ENCODE data around the gene C2orf92.
A peak's percentile ranks its signal among the peaks of the same experiment; 100 is the strongest.

C2orf92 gene

DNA sequence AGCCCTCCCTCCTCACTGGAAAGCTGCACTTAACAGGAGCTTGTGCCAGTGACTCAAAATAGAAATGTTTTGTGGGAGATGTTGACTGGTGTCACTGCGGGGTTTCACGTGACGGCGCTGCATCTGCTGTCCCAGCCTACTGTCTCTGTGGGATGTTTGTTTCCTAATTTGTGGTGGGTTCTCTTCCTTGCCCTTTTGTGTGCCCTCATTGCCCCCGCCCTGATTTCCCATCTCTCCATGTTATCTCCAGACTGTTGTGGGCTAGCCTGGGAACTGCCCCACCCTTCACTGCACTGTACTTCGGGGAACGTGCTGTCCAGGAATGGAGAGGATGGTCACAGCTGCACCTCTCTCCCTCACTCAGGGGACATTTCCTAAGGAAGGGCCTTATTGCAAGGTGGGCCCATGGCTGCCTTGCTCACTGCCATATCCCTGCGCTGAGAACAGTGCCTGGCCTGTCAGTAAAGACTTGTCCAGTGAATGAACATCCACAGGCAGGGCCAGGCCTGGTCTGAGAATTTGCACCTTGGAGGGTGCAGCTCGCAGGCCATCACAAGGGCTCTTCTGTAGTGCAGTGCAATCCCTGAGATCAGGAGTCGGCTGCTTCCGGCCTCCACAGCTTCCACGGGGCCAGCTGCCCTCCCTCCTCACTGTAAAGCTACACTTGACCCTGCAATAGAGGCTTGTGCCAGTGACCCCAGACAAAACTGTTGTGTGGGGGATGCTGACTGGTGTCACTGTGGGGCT, 61.9 kb downstream of the C2orf92 start:
- DNase-seq = no peak

- DNase-seq = no peak
Observed at GRCh38 chr2:97732436-97733340, 63.2 kb downstream of the C2orf92 start.

- DNase-seq = no peak
Observed at GRCh38 chr2:97733341-97734035, 64.0 kb downstream of the C2orf92 start.

GRCh38 chr2:97734061-97735051, 64.8 kb downstream of the C2orf92 start:
- no peak for DNase-seq

GRCh38 chr2:97735161-97735561, 65.6 kb downstream of the C2orf92 start:
- no peak for DNase-seq

GRCh38 chr2:97736185-97736584, 66.7 kb downstream of the C2orf92 start:
- no peak for DNase-seq

DNA sequence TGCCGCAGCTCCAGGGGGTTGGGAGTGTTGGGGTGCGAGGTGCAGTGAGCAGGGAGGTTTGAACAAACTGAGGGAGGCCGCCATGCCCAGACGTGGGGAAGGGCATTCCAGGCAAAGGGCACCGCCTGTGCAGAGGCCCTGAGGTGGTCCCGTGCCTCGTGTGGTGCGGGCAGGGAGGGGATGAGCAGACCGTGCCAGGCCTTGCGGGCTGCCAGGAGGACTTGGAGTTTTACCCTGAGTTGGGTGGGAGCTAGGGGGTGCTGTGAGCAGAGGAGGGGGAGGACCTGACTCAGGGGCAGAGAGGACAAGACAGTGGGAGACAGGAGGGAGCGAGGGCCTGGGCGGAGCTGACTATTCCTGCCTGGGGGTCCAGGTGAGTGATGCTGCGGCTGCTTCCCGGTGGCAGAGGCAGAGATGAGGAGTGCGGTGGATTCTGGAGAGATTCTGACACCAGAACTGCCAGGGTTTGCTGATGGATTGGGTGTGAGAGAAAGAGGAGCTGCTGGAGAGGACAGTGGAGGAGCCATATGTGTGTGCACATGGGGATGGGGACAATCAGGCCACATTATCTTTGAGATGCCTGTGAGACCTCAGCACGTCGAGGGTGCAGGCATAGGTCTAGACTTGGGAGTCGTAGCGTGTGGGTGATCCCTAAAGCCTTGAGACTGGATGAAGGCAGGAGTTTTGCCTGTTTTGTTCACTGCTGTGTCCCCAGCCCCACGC, 67.3 kb downstream of the C2orf92 start:
- DNase-seq = no peak

DNA sequence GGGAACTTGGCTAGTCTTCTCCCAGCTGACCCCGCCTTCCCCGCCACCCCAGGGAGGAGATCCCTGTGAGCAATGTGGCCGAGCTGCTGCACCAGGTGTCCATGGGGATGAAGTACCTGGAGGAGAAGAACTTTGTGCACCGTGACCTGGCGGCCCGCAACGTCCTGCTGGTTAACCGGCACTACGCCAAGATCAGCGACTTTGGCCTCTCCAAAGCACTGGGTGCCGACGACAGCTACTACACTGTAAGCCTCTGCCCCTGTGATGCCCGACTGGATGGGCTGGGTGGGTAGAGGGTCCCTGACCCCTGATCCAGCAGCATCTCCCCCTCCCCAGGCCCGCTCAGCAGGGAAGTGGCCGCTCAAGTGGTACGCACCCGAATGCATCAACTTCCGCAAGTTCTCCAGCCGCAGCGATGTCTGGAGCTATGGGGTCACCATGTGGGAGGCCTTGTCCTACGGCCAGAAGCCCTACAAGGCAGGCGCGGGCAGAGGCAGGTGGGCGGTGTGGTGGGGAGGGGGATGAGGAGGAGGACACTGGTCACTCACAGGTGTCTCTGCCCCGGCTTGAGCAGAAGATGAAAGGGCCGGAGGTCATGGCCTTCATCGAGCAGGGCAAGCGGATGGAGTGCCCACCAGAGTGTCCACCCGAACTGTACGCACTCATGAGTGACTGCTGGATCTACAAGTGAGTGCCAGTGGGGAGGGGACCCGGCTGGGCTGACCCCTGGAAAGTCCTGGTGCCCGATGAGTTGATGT, 68.1 kb downstream of the C2orf92 start:
- no peak for DNase-seq

GRCh38 chr2:97738179-97739019, 68.9 kb downstream of the C2orf92 start:
- no peak for DNase-seq

DNA sequence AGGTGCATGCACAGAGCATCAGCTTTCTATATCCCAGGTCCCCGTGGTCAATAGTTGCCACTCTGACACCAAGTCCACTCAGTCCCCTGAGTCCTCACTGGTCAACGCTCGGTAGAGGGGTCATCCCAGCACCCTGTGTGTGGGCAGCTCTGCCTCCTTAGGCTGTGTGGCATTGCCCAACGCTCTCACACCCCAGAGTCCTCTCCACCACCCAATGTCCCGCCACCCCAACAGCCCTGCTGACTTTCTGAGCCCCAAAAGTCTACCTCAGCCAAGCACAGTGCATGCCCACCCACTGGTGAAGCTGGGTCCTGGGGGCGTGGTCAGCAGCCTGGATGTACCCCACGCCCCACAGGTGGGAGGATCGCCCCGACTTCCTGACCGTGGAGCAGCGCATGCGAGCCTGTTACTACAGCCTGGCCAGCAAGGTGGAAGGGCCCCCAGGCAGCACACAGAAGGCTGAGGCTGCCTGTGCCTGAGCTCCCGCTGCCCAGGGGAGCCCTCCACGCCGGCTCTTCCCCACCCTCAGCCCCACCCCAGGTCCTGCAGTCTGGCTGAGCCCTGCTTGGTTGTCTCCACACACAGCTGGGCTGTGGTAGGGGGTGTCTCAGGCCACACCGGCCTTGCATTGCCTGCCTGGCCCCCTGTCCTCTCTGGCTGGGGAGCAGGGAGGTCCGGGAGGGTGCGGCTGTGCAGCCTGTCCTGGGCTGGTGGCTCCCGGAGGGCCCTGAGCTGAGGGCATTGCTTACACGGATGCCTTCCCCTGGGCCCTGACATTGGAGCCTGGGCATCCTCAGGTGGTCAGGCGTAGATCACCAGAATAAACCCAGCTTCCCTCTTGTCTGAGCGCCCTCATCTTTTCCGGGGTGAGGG, 69.7 kb downstream of the C2orf92 start:
- DNase-seq = no peak

DNA sequence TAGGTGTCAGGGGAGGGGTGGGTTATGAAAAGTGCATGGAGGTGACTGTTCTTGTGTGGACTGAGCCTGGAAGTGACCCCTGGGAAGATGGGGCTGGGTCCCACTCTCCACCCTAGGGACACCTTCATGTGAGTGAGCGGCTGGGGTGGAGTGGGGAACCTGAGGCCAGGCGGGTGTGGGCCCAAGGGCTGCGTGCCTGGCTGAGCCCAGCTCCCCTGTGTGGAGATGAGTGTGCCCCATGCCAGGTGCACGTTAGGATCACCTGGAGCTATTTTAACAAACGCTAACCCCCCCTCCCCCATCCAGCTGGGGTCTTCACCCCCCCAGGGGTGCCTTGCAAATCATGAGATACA, 70.4 kb downstream of the C2orf92 start:
- DNase-seq = no peak

DNA sequence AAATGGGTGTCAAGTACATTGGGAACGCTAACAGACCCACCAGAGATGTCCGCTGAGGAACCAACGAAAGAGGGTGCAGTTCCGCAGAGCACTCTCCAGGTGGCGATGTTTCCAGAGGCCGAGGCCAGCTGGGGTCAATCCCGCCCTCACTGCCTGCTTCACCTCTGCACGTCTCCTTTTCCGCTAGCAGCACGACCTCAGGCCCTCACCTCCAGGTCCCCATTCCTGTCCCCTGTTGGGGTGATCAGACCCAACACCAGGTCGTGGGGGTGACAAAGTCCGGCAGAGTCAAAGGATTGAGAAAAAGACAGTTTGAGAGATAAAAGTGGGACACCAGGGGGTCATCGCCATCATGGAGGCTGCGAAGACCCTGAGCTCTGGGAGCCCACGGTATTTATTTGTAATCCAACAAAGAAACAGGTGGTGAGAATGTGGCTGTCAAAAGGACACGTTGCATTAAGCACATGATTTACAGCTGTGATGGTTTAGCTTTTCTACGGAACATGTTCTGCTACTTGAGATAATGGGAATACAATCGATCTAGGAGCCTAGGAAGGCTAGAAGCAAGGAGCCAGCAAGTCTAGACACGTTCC, 71.2 kb downstream of the C2orf92 start:
- peak in 2 of 5 donors; percentile 33 to 35 for DNase-seq

DNA sequence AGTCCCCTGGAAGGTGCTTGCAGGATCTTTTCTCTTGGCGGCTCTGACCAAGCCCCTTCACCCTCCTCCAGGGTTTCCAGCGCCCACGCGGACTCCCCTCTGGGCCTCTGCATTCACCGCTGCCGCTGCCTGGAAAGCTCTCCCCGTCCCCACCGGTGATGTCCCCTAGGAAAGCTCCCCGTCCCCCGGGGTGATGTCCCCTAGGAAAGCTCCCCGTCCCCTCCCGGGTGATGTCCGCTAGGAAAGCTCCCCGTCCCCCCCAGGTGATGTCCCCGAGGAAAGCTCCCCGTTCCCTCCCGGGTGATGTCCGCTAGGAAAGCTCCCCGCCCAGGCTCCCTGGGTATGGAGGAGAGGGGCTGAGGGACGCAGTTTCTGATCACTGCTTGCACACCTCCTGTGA, 71.7 kb downstream of the C2orf92 start:
- DNase-seq = no peak

DNA sequence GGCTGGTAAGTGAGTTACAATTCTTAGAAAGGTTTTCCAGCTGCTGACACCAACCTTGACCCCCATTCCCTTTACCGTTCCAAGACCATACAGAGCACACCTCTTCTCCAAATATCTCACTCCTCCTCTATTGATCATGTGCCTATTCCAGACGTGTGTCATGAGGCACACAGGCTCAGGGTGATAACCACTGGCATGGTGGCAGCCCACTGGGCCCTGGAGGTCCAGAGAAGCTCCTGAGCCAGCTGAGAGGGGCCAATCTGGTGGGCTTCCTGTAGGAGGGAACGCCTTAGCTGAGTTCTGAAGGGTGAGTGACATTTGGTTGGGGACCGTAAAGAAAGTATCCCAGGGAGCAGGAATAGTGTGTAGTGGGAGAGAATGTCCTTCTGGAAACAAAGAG, 72.2 kb downstream of the C2orf92 start:
- no peak for DNase-seq

DNA sequence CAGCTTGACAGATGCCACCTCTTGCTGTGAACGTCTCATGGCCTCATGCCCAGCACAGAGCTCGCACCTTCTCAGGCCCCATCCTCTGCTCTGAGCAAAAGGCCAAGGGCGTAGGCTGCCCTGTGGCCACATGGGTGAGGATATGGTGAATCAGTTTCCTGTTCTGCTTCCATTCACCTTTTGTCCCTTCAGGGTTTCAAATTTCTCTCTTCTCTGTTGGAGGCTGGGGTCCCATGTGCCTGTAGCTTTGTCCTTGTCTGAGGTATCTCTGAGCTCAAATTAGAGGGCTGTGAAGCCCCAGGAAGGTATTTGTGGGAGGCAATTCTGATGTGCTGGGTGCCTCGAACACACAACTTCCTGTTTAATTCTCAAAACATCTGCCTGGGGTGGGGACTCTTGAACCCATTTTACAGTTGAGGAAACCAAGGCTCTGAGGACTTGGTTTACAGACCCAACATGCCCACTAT, 72.9 kb downstream of the C2orf92 start:
- peak in 1 of 5 donors; percentile 57 for DNase-seq

DNA sequence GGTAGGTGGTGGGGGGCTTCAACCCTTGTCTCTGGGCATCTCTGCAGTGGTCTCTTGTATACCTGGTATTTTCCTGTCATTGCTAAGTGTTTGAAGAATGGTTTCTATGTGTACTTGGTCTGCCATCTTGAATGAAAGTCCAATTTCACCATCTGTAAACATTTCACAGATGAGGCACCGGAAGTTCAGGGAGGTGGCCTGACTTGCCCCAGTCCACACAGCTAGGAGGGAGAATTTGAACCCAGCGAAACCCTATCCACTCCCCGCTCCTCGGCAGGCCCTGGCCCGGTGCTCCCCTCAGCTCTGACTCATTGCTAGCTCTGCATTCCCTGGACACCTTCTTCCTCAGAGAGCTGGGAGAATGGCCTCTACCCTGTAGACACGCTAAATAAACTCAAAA, 74.4 kb downstream of the C2orf92 start:
- DNase-seq = no peak

- DNase-seq = peak in 1 of 5 donors; percentile 75
Observed at GRCh38 chr2:97745474-97746174, 76.1 kb downstream of the C2orf92 start.
